Stimulated activated CD8-positive, alpha-beta memory T cell treated with anti-CD3 and anti-CD28 coated beads, Interleukin-4, amount 100 ng/mL, for 4 hours (primary cell): ENCODE results near the gene KATNBL1.

Experiments used
- DNase-seq, 2 donors: peaks; one replicate each; pipeline ENCODE4 v3.0.0-alpha.2; 2020; ENCODE audit warnings: low read depth in 2 of 2, low spot score in 1 of 2

Gene KATNBL1, protein sequence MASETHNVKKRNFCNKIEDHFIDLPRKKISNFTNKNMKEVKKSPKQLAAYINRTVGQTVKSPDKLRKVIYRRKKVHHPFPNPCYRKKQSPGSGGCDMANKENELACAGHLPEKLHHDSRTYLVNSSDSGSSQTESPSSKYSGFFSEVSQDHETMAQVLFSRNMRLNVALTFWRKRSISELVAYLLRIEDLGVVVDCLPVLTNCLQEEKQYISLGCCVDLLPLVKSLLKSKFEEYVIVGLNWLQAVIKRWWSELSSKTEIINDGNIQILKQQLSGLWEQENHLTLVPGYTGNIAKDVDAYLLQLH

GRCh38 chr15:34209421-34210282 is at the start of gene KATNBL1:
Gene KATNBL1, minus strand, starts transcription at chr15:34210096. Its CDS starts 46,420 bp downstream, at chr15:34163676.
- peak; percentile 90 to 98 for DNase-seq

DNA sequence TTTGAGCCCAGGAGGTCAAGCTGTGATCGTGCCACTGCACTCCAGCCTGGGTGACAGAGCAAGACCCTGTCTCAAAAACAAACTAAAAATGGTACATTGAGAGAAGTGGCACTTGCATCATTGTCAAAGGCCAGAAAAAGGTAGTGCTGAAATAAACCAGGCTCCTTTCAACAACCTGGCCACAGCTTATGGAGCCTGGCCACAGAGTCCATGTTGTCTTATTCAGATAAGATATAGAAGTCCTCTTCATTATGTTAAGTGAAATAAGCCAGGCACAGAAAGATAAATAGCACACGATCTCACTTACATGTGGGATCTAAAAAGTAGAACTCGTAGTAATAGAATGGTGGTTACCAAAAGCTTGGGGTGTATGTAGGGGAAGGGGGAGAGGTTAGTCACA is 49.7 kb upstream of the KATNBL1 start:
- no peak for DNase-seq

DNA sequence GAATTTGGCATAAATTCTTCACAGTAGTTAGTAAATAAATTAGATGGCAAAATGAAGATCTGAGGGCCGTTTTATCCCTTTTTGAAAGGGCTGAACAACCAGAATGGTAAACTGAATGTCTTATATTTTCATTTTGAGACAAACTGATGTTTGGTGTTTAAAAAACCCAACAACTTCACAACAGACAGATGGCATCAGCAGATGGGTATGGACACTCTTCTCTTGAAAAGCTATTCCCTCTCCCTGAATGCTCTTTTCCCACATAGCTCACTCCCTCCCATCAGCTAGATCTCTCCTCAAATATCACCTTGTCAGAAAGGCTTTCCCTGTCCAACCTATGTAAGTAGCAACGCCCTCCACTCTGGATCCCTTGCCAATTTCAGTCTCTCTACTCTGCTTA is 48.3 kb upstream of the KATNBL1 start:
- no peak for DNase-seq

DNA sequence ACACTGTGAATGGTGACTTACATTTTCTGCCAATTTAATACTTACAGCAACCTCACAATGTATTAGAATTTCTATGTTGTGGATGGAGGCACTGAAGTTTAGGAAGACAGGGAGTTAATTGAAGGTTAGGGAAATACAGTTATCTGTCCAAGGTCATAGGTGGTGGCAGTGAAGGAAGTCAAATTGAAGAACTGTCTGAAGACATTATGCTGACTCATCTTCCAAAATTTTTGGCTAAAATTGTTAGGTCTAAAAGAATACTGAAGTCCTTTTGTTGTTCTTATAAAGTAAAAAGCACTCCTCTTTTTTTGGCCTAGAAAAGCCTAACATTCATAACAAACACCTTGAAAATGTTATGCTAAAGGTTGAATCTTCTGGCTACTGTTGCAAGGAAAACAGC is 42.6 kb upstream of the KATNBL1 start:
- DNase-seq: no peak

GRCh38 chr15:34248190-34248589 is 38.3 kb upstream of the KATNBL1 start:
- DNase-seq: no peak

DNA sequence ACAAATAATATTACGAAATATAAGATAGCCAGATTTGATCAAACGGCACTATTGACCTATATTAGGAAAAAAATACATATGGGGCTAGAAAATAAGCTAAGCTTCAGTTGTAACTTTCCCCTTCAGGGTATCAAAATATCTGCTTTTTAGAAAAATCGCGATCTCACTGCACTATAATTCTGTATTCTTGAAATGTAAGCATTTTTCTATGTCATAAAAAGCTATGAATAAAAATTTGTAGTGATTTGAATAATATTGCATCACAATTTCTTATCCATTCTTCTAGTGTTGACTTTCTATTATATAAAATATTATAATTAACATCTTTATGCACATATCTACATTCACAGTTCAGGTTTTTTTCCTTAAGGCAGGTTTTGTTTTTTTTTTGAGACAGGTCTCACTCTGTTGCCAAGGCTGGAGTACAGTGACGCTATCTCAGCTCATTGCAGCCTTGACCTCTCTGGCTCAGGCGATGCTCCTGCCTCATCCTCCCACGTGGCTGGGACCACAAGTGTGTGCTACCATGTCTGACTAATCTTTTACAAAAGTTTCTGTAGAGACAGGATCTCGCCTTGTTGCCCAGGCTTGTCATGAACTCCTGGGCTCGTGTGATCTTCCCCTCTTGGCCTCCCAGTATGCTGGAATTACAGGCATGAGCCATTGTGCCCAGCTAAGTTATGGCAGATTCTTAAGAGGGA is 36.5 kb upstream of the KATNBL1 start:
- no peak for DNase-seq

GRCh38 chr15:34243226-34243625 is 33.3 kb upstream of the KATNBL1 start:
- DNase-seq: no peak

- DNase-seq: no peak
Observed at GRCh38 chr15:34242331-34242710, 32.4 kb upstream of the KATNBL1 start.

DNA sequence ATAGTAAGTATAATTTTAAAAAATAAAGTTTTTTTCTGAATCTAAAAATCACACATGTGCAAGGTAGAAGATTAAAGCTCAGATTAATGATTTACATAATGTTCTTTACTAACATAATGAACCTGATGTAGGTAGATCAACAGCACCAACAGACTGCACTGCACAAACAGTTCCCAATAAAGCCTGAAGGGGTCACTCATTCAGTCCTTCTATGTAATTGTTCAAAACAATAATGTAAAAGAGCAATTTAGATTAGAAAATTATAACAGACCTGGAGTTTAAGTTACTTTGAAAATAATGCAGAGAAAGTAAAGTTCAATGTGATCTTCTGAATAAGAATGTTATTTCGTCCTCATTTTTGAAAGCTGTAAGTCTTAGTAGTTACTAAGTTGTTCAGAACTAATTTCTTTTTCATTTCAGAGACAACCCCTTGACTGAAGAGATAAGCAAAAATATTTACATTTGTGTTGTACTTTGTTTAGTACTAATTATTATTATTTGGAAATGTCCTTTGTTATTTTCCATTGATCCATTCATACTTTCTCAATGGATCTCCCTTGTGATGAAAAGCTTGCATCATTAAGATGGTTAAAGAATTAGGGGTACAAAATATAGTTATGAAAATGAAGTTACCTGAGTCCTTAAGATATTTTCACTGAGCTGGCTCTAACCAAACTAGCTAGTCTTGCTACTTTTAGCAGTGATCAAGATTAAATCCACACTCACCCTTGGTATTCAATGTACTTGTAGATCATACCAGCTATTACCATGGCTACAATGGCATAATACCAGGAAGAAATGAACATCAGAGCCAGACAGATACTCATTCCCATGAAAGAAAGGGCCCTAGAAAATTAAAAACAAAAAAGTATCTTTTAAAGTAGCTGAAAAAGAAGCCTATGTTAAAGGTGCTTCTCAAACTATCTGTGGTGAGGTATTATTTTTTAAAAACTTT is 31.8 kb upstream of the KATNBL1 start:
- no peak for DNase-seq

- DNase-seq: no peak
Observed at GRCh38 chr15:34240537-34240936, 30.6 kb upstream of the KATNBL1 start.

- no peak for DNase-seq
Observed at GRCh38 chr15:34239151-34239808, 29.4 kb upstream of the KATNBL1 start.

GRCh38 chr15:34233614-34234013 is 23.7 kb upstream of the KATNBL1 start:
- no peak for DNase-seq

- DNase-seq: no peak
Observed at GRCh38 chr15:34223904-34224596, 14.2 kb upstream of the KATNBL1 start.

GRCh38 chr15:34217587-34218225 is 7.8 kb upstream of the KATNBL1 start:
- no peak for DNase-seq

DNA sequence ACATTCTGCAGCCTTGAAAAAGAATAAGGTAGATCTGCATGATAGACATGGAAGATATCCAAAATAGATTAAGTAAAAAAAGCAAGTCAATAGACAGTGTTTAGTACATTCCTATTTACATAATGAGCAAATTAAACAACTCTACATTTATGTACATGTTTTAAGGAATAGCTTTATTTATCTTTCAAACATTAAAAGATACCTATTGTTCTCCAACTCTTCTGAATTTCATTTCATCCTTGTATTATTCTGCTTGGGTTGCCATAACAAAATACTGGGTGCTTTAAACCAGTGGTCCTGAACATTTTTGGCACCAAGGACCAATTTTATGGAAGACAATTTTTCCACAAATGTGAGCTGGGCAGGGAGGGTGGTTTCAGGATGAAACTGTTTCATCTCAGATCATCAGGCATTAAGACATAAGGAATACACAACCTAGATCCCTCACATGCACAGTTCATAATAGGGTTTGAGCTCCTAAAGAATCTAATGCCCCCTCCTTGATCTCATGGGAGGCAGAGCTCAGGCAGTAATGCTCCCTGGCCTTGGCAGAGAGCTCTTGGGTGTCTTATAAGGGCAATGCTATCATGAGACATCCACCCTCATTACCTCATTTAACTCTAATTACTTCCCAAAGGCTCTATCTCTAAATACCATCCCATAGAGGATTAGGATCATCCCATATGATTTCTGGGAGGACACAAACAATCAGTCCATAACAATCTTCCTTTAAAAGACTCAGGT is 6.8 kb upstream of the KATNBL1 start:
- DNase-seq: no peak

GRCh38 chr15:34214135-34214534 is 4.2 kb upstream of the KATNBL1 start:
- DNase-seq: no peak

DNA sequence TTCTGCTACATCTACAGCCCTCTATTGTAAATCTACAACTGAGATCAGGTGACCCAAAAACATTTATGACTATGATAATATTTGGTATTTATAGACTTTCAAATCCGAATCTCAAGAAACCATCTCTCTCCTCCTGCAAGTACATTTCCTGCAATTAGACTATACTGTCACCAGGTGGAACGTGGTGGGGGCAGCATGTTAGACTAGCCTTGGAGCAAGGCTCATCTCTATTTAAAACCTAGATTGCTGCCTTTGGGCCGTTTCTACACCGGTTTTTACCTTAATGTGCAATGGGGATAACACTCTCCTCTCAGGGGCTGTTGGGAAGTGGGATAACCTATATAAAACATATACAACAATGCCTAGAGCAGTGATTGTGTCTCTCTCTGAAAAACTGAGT is 3.8 kb upstream of the KATNBL1 start:
- no peak for DNase-seq

GRCh38 chr15:34206011-34206410 is 3.9 kb downstream of the KATNBL1 start:
- no peak for DNase-seq
